ENCODE data around the gene KRTAP20-4.
A peak's percentile ranks its signal among the peaks of the same experiment; 100 is the strongest.

The KRTAP20-4 gene

DNA sequence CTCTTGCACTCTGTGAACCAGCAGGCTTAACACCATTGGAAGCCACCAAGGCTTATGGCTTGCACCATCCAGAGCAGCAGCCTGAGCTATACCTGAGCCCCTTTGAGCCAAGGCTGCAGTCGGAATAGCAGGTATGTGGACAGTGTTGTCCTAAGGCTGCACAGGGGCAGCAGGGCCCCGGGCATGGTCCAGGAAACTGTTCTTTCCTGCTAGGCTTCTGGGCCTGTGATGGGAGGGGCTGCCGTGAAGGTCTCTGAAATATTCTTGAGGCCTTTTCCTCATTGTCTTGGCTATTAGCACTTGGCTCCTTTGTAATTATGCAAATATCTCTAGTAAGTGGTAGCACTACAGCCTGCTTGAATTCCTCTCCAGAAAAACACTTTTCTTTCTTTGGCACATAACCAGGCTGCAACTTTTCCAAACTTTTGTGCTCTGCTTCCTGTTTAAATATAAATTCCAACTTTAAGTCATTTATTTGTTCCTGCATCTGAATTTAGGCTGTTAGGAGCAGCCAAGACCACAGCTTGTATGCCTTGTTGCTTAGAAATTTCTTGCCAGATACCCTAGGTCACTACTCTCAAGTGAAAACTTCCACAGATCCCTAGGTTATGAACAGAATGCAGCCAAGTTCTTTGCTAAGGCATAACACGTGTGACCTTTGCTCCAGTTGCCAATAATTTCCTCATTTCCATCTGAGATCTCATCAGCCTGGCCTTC lies 5.2 kb downstream of the KRTAP20-4 start:
- no peak for DNase-seq
- no peaks in the 10 kb centered on the region for H3K4me1 ChIP-seq (ENCODE audit: control insufficient read depth, insufficient read depth, low read depth, low read length)
- H4K91ac ChIP-seq (ENCODE audit: low read length) = no peak overlapping the region
- H2BK5ac ChIP-seq (ENCODE audit: low read depth, low read length, poor library complexity, severe bottlenecking) = no peak overlapping the region
- no peak overlapping the region for H3K27ac ChIP-seq (ENCODE audit: low read length, poor library complexity, severe bottlenecking)
- no peak overlapping the region for H2BK120ac ChIP-seq (ENCODE audit: low read depth, low read length)
- H2BK12ac ChIP-seq (ENCODE audit: low read length in 2 of 2) = no peak overlapping the region
- no peak overlapping the region for H3K14ac ChIP-seq (ENCODE audit: low read length in 2 of 2)
- no peaks in the 10 kb centered on the region for H3K79me1 ChIP-seq (replicated peaks; ENCODE audit: low read length, poor library complexity, severe bottlenecking)
- no peak overlapping the region for H3K18ac ChIP-seq (ENCODE audit: low read depth in 1 of 2, low read length in 2 of 2)
- no peak overlapping the region for H2AK5ac ChIP-seq (ENCODE audit: low read length, severe bottlenecking)
- 60% methylated on average over 3 of the region's 4 CpGs for WGBS
- H3K27me3 ChIP-seq (ENCODE audit: control insufficient read depth in 1 of 2, insufficient read depth in 1 of 2, low read length in 2 of 2) = no peaks in the 10 kb centered on the region
- H3K4me2 ChIP-seq (ENCODE audit: low read length, poor library complexity, severe bottlenecking) = no peak overlapping the region
- H2BK15ac ChIP-seq (ENCODE audit: low read depth, poor library complexity, severe bottlenecking) = no peak overlapping the region
- H3K9ac ChIP-seq (ENCODE audit: low read length) = no peak overlapping the region
- H2AFZ ChIP-seq (ENCODE audit: low read depth, low read length) = no peak overlapping the region
- H3K9me3 ChIP-seq (ENCODE audit: control insufficient read depth, low read length) = peaks cover 8% of the 10 kb centered on the region
- no peak overlapping the region for H3K4ac ChIP-seq (ENCODE audit: low read depth in 1 of 2, low read length in 2 of 2)
- no peaks in the 10 kb centered on the region for H3K36me3 ChIP-seq (ENCODE audit: control insufficient read depth in 1 of 2, insufficient read depth in 2 of 2, low read depth in 1 of 2, low read length in 2 of 2)
- H3K4me3 ChIP-seq (ENCODE audit: insufficient read depth in 1 of 2, low read depth in 1 of 2, low read length in 2 of 2) = no peak overlapping the region
- H4K8ac ChIP-seq (ENCODE audit: low read length) = no peak overlapping the region
- no peak overlapping the region for H3K23ac ChIP-seq (ENCODE audit: low read length in 2 of 2)

DNA sequence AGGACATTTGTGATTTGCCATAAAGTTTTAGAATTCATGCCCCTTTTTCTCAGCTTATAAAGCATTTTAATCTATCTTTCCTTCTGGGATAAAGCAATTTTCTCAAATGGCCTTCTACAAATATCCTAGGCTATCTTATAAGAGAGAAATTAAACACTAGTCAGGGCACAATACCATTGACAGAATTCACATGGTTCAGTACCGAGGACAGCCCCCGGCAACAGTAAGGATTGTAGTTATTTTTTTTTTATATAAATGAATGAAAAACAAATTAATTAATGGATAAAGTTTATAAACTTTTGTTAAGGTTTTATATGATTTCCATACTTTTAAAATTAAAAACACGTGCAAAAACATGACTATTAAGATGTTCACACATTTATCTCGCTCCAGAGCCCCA lies 7.7 kb downstream of the KRTAP20-4 start:
- no peak overlapping the region for H4K8ac ChIP-seq (ENCODE audit: low read length)
- no peak overlapping the region for H3K4me2 ChIP-seq (ENCODE audit: low read length, poor library complexity, severe bottlenecking)
- H3K4me1 ChIP-seq (ENCODE audit: control insufficient read depth, insufficient read depth, low read depth, low read length) = no peaks in the 10 kb centered on the region
- H3K18ac ChIP-seq (ENCODE audit: low read depth in 1 of 2, low read length in 2 of 2) = no peak overlapping the region
- peaks cover 10% of the 10 kb centered on the region for H3K9me3 ChIP-seq (ENCODE audit: control insufficient read depth, low read length)
- no peak overlapping the region for H2BK12ac ChIP-seq (ENCODE audit: low read length in 2 of 2)
- no peak overlapping the region for H2BK120ac ChIP-seq (ENCODE audit: low read depth, low read length)
- no peaks in the 10 kb centered on the region for H3K36me3 ChIP-seq (ENCODE audit: control insufficient read depth in 1 of 2, insufficient read depth in 2 of 2, low read depth in 1 of 2, low read length in 2 of 2)
- no peak overlapping the region for H3K23ac ChIP-seq (ENCODE audit: low read length in 2 of 2)
- DNase-seq = no peak
- H3K27me3 ChIP-seq (ENCODE audit: control insufficient read depth in 1 of 2, insufficient read depth in 1 of 2, low read length in 2 of 2) = no peaks in the 10 kb centered on the region
- no peak overlapping the region for H3K4ac ChIP-seq (ENCODE audit: low read depth in 1 of 2, low read length in 2 of 2)
- no peak overlapping the region for H2BK15ac ChIP-seq (ENCODE audit: low read depth, poor library complexity, severe bottlenecking)
- no peak overlapping the region for H3K9ac ChIP-seq (ENCODE audit: low read length)
- H3K4me3 ChIP-seq (ENCODE audit: insufficient read depth in 1 of 2, low read depth in 1 of 2, low read length in 2 of 2) = no peak overlapping the region
- H2AK5ac ChIP-seq (ENCODE audit: low read length, severe bottlenecking) = no peak overlapping the region
- WGBS = no CpG with 5 or more reads among the region's 4 CpGs
- no peak overlapping the region for H3K14ac ChIP-seq (ENCODE audit: low read length in 2 of 2)
- H4K91ac ChIP-seq (ENCODE audit: low read length) = no peak overlapping the region
- H2BK5ac ChIP-seq (ENCODE audit: low read depth, low read length, poor library complexity, severe bottlenecking) = no peak overlapping the region
- no peak overlapping the region for H2AFZ ChIP-seq (ENCODE audit: low read depth, low read length)
- no peak overlapping the region for H3K27ac ChIP-seq (ENCODE audit: low read length, poor library complexity, severe bottlenecking)
- no peaks in the 10 kb centered on the region for H3K79me1 ChIP-seq (replicated peaks; ENCODE audit: low read length, poor library complexity, severe bottlenecking)

DNA sequence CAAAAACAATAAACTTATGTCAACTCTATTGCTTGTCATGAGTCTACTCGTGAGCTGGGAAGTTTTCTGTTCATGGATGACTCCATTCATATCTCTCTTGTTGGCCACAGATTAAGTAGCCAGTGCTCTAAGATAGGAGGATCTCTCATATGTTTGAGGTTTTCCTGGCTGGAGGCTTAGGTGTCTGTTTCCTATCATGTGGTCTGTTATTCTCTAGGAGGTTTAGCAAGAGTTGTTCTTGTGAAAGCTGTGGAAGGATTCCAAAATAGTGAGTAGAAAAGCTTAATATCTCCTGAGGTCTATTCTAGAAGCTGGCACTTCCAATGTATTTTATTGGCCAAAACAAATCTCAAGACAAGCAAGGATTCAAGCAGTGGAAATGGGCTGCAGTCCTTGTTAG lies 8.8 kb downstream of the KRTAP20-4 start:
- Histone ChIP-seq H2AFZ (ENCODE audit: low read depth, low read length) (no peak overlapping the region), H4K91ac (ENCODE audit: low read length) (no peak overlapping the region), H2BK12ac (ENCODE audit: low read length in 2 of 2) (no peak overlapping the region), H2AK5ac (ENCODE audit: low read length, severe bottlenecking) (no peak overlapping the region), H3K9ac (ENCODE audit: low read length) (no peak overlapping the region), H3K23ac (ENCODE audit: low read length in 2 of 2) (no peak overlapping the region), H3K4me1 (ENCODE audit: control insufficient read depth, insufficient read depth, low read depth, low read length) (no peaks in the 10 kb centered on the region), H3K79me1 (replicated peaks; ENCODE audit: low read length, poor library complexity, severe bottlenecking) (no peaks in the 10 kb centered on the region), H4K8ac (ENCODE audit: low read length) (no peak overlapping the region), H2BK120ac (ENCODE audit: low read depth, low read length) (no peak overlapping the region), H3K4me3 (ENCODE audit: insufficient read depth in 1 of 2, low read depth in 1 of 2, low read length in 2 of 2) (no peak overlapping the region), H3K4ac (ENCODE audit: low read depth in 1 of 2, low read length in 2 of 2) (no peak overlapping the region), H2BK15ac (ENCODE audit: low read depth, poor library complexity, severe bottlenecking) (no peak overlapping the region), H3K18ac (ENCODE audit: low read depth in 1 of 2, low read length in 2 of 2) (no peak overlapping the region), H3K4me2 (ENCODE audit: low read length, poor library complexity, severe bottlenecking) (no peak overlapping the region), H3K27me3 (ENCODE audit: control insufficient read depth in 1 of 2, insufficient read depth in 1 of 2, low read length in 2 of 2) (no peaks in the 10 kb centered on the region), H3K9me3 (ENCODE audit: control insufficient read depth, low read length) (peaks cover 8% of the 10 kb centered on the region), H3K36me3 (ENCODE audit: control insufficient read depth in 1 of 2, insufficient read depth in 2 of 2, low read depth in 1 of 2, low read length in 2 of 2) (no peaks in the 10 kb centered on the region), H3K14ac (ENCODE audit: low read length in 2 of 2) (no peak overlapping the region), H3K27ac (ENCODE audit: low read length, poor library complexity, severe bottlenecking) (no peak overlapping the region), H2BK5ac (ENCODE audit: low read depth, low read length, poor library complexity, severe bottlenecking) (no peak overlapping the region)
- WGBS = 72% methylated on average over 1 of the region's 1 CpG
- no peak for DNase-seq

DNA sequence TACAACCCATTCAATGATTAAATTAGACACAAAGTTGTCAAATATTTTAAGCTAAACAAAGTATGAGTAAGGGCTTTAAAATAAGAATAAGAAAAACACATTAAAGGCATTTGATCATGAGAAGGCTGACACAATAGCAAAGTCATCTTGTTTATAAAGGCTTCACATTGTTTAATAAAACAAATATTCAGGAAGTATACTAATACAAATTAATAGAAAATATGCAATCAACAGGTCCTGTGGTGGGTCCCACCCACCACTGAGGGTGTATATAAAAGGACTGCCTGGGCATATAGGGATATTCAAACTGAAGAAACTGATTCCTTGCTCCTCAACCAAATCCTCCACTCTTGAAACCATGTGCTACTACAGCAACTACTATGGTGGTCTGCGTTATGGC lies 14.5 kb downstream of the KRTAP20-4 start, which contains the start of gene KRTAP20-2:
Gene KRTAP20-2 (plus strand): TSS at position 301 of the 400 bp plus-strand sequence. CDS start 58 bp downstream, at position 359.
- H2BK120ac ChIP-seq (ENCODE audit: low read depth, low read length) = no peak within 1 kb of the TSS
- H3K27me3 ChIP-seq (ENCODE audit: control insufficient read depth in 1 of 2, insufficient read depth in 1 of 2, low read length in 2 of 2) = no peaks in the 10 kb centered on the region
- H3K27ac ChIP-seq (ENCODE audit: low read length, poor library complexity, severe bottlenecking) = no peak within 1 kb of the TSS
- H3K4me2 ChIP-seq (ENCODE audit: low read length, poor library complexity, severe bottlenecking) = no peak within 1 kb of the TSS
- no peak within 1 kb of the TSS for H2AFZ ChIP-seq (ENCODE audit: low read depth, low read length)
- H3K14ac ChIP-seq (ENCODE audit: low read length in 2 of 2) = no peak within 1 kb of the TSS
- no peak within 1 kb of the TSS for H3K4ac ChIP-seq (ENCODE audit: low read depth in 1 of 2, low read length in 2 of 2)
- no peak within 1 kb of the TSS for H3K18ac ChIP-seq (ENCODE audit: low read depth in 1 of 2, low read length in 2 of 2)
- no peaks in the 10 kb centered on the region for H3K79me1 ChIP-seq (replicated peaks; ENCODE audit: low read length, poor library complexity, severe bottlenecking)
- no peak within 1 kb of the TSS for H4K91ac ChIP-seq (ENCODE audit: low read length)
- DNase-seq = no peak
- H3K9ac ChIP-seq (ENCODE audit: low read length) = no peak within 1 kb of the TSS
- no peak within 1 kb of the TSS for H2AK5ac ChIP-seq (ENCODE audit: low read length, severe bottlenecking)
- no peak within 1 kb of the TSS for H2BK15ac ChIP-seq (ENCODE audit: low read depth, poor library complexity, severe bottlenecking)
- H3K23ac ChIP-seq (ENCODE audit: low read length in 2 of 2) = no peak within 1 kb of the TSS
- 88% methylated on average over 1 of the region's 1 CpG for WGBS
- H3K36me3 ChIP-seq (ENCODE audit: control insufficient read depth in 1 of 2, insufficient read depth in 2 of 2, low read depth in 1 of 2, low read length in 2 of 2) = no peaks in the 10 kb centered on the region
- peak within 1 kb of the TSS; percentile 14 for H4K8ac ChIP-seq (ENCODE audit: low read length)
- no peak within 1 kb of the TSS for H2BK12ac ChIP-seq (ENCODE audit: low read length in 2 of 2)
- H3K4me3 ChIP-seq (ENCODE audit: insufficient read depth in 1 of 2, low read depth in 1 of 2, low read length in 2 of 2) = no peak within 1 kb of the TSS
- H2BK5ac ChIP-seq (ENCODE audit: low read depth, low read length, poor library complexity, severe bottlenecking) = no peak within 1 kb of the TSS
- no peaks in the 10 kb centered on the region for H3K4me1 ChIP-seq (ENCODE audit: control insufficient read depth, insufficient read depth, low read depth, low read length)
- H3K9me3 ChIP-seq (ENCODE audit: control insufficient read depth, low read length) = peaks cover 6% of the 10 kb centered on the region

All from mesenchymal stem cell (in vitro differentiated cells and primary cell).